ENCODE results near the gene TKFC.

DNA sequence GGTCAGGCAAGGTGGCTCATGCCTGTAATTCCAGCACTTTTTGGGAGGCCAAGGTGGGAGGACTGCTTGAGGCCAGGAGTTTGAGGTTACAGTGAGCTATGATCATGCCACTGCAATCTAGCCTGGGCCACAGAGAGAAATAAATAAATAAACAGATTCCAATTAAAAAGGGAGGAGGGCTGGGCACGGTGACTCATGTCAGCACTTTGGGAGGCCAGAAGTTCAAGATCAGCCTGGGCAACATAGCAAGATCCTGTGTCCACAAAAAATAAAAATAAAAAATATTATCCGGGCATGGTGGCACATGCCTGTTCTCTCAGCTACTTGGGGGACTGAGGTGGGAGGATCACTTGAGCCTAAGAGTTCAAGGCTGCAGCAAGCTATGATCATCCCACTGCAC lies 21.2 kb downstream of the TKFC start:
- no peak for TF ChIP-seq CTCF (IDR thresholded peaks at IDR 0.05; ENCODE audit: low read depth, low read length, missing input control)
- TF ChIP-seq RAD21 (IDR thresholded peaks at IDR 0.05): no peak
- TF ChIP-seq, protein P1, sequence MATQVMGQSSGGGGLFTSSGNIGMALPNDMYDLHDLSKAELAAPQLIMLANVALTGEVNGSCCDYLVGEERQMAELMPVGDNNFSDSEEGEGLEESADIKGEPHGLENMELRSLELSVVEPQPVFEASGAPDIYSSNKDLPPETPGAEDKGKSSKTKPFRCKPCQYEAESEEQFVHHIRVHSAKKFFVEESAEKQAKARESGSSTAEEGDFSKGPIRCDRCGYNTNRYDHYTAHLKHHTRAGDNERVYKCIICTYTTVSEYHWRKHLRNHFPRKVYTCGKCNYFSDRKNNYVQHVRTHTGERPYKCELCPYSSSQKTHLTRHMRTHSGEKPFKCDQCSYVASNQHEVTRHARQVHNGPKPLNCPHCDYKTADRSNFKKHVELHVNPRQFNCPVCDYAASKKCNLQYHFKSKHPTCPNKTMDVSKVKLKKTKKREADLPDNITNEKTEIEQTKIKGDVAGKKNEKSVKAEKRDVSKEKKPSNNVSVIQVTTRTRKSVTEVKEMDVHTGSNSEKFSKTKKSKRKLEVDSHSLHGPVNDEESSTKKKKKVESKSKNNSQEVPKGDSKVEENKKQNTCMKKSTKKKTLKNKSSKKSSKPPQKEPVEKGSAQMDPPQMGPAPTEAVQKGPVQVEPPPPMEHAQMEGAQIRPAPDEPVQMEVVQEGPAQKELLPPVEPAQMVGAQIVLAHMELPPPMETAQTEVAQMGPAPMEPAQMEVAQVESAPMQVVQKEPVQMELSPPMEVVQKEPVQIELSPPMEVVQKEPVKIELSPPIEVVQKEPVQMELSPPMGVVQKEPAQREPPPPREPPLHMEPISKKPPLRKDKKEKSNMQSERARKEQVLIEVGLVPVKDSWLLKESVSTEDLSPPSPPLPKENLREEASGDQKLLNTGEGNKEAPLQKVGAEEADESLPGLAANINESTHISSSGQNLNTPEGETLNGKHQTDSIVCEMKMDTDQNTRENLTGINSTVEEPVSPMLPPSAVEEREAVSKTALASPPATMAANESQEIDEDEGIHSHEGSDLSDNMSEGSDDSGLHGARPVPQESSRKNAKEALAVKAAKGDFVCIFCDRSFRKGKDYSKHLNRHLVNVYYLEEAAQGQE (IDR thresholded peaks at IDR 0.05): no peak
- no peak for TF ChIP-seq JUND (IDR thresholded peaks at IDR 0.05)
- TF ChIP-seq RXRA (IDR thresholded peaks at IDR 0.05): no peak
- TF ChIP-seq TAF1 (conservative IDR thresholded peaks at IDR 0.05): no peak
- no peak for TF ChIP-seq YY1 (IDR thresholded peaks at IDR 0.05)
